Fibroblast of pulmonary artery (primary cell): ENCODE results near the gene RGS8.

Experiments
- DNase-seq: peaks from one replicate; pipeline ENCODE4 v3.0.0-alpha.2; 2010; ENCODE audit warnings: low read depth
- H3K4me3 ChIP-seq: replicated peaks from 2 replicates; pipeline ENCODE4 v1.5.1; 2011; ENCODE audit warnings: low read depth, mild to moderate bottlenecking, control low read depth, low read length, moderate library complexity
- CTCF ChIP-seq: IDR thresholded peaks from 2 replicates; pipeline ENCODE4 v1.5.1; 2011; ENCODE audit warnings: mild to moderate bottlenecking, control low read depth, low read length, inconsistent platforms; ENCODE audit errors: missing control alignments

The RGS8 gene

DNA sequence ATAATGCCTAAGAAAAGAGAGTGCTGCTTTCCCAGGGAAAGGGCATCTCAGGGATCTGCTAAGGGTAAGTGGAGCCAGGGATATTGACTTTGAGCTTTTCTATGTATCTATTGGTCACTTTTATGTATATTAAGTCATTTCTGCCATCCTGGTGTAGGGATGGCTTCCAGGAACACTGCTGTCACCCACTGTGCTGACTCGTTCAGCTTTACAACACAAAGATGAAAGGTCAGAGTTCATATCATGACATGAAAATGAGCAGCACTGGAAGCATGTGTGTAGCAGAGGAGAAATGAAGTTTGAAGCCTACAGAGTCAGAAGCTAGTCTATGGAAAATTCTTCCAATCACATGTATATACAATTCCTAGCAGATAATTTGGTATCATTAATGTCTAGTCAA is 37.1 kb upstream of the RGS8 start:
- TF ChIP-seq CTCF, result no peak
- no peak for DNase-seq
- no peak overlapping the region for H3K4me3 ChIP-seq

GRCh38 chr1:182720463-182720862 is 36.1 kb upstream of the RGS8 start:
- H3K4me3 ChIP-seq, result no peak overlapping the region

DNA sequence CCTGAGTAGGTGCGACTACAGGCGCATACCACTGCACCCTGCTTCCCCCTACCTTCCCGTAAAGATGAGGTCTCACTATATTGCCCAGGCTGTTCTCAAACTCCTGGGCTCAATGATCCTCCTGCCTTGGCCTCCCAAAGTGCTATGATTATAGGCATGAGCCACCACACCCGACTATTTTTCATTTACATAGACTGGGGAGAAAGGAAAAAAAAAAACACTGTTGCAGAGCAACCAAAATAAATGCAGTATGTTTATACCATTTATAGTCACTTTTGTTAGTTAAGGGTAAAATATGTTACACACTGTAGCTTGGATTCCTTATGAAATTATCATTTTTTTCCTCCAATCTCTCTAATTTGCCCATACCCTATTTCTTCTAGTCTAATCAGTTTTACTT is 35.2 kb upstream of the RGS8 start:
- TF ChIP-seq CTCF, result no peak
- H3K4me3 ChIP-seq, result no peak overlapping the region
- no peak for DNase-seq

More at GRCh38 chr1:182720463-182720862, 36.1 kb upstream of the RGS8 start:
- DNase-seq, result peak; percentile 6
- peak; percentile 26 for TF ChIP-seq CTCF

- no peak for TF ChIP-seq CTCF
- no peak for DNase-seq
- no peak overlapping the region for H3K4me3 ChIP-seq
Observed at GRCh38 chr1:182718311-182718710, 33.9 kb upstream of the RGS8 start.

DNA sequence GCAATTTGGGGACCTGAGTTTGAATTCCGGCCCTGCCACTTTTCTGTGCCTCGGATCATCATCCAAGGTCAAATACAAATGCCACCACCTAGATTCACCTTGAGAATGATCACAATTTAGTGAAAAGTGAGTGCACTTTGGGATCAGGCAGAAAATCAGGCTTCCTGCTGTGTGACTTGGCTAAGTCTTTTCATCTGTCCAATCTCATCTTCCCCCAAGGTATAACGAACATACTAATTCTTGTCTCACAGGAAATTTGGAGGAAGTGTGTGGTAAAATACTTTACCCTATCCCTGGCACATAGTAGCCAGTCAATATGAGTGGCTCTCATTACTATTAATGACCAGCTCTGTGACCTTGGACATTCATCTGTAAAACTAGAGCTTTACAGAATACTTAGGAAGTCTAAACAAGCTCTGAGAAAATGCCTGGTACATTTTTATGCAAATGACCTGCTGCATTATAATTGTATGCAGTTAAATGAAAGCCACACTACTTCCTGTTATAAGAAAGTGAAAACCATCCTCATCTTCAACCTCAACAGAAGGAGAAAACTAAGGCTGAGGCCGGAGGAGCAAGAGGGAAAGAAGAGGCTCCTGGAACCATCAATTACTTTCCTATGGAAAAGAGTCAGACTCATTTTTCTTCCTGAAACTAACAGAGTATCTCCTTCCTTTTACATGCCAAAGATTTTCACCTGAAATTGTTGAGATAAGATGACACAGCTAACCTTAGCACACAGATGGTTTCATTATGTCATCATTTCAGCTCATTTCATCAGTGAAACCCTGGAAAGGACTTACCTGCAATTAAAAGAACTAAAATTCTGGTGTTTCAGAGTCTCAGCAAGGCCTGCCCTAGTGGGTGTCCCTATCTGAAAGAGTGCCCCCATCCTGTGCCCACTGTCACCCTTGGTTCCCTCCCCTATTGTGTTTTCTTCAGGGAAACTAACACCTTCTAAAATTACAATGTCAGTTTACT is 32.6 kb upstream of the RGS8 start:
- H3K4me3 ChIP-seq, result no peak overlapping the region
- no peak for TF ChIP-seq CTCF
- DNase-seq, result no peak

DNA sequence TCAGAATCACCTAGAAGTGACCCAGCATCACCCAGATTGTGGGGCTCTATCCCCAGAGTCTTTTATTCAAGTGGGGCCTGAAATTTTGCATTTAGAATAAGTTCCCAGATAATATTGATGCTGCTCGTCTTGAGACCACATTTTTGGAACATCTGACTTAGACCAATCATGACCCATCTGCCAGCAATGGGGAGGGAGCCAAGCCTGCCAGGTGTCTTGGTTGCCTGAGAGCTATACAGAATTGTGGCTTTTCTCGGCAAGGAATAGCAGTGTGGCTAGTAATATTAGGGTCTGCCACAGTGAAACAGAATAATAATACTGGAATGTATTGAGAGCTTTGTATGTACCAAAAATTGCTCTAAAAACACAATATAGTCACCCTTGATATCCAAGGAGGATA is 31.1 kb upstream of the RGS8 start:
- no peak for TF ChIP-seq CTCF
- DNase-seq, result no peak
- no peak overlapping the region for H3K4me3 ChIP-seq

DNA sequence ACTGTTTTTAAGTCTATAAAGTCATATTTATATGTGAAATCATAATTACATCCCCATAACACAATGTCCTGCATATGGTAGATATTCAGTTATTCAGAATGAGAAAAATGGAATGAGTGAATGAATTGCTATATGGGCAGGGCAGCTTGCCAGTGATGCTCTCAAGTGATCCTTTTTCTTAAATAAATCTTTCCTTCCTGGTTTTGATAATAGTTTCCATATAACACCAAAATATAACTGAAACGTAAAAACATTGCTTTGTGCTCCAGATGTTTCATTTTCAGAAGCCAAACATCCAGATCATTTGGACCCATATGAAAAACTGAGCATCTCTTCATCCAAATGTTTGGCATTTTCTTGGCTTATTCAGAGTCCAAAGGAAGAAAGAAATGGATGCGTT is 30.2 kb upstream of the RGS8 start:
- no peak for TF ChIP-seq CTCF
- no peak for DNase-seq
- H3K4me3 ChIP-seq, result no peak overlapping the region
